Fibroblast of skin of scalp (primary cell): Measurements from ENCODE around the gene KAT6B.

Experiments
- DNase-seq: peaks from one replicate; pipeline ENCODE4 v3.0.0-alpha.2; 2013

The KAT6B gene

GRCh38 chr10:74824184-74824899 lies 2.1 kb upstream of the KAT6B start:
- no peak for DNase-seq

GRCh38 chr10:74824900-74825370 lies 1.5 kb upstream of the KAT6B start:
- DNase-seq, result peak; percentile 25

GRCh38 chr10:74825371-74826141 lies 844 bp upstream of the KAT6B start:
- DNase-seq, result no peak

GRCh38 chr10:74827045-74827441 lies 643 bp downstream of the KAT6B start:
- no peak for DNase-seq

GRCh38 chr10:74827694-74828093 lies 1.3 kb downstream of the KAT6B start:
- no peak for DNase-seq

- DNase-seq, result no peak
Measured at GRCh38 chr10:74828946-74829345, 2.5 kb downstream of the KAT6B start.

- DNase-seq, result no peak
Measured at GRCh38 chr10:74831518-74832120, 5.2 kb downstream of the KAT6B start.

GRCh38 chr10:74835963-74836362 lies 9.6 kb downstream of the KAT6B start:
- no peak for DNase-seq

- no peak for DNase-seq
Measured at GRCh38 chr10:74836877-74837276, 10.5 kb downstream of the KAT6B start.

- no peak for DNase-seq
Measured at GRCh38 chr10:74837743-74838142, 11.3 kb downstream of the KAT6B start.

- no peak for DNase-seq
Measured at GRCh38 chr10:74839708-74840107, 13.3 kb downstream of the KAT6B start.

GRCh38 chr10:74841265-74841973 lies 15.0 kb downstream of the KAT6B start:
- DNase-seq, result no peak

GRCh38 chr10:74842301-74842954 lies 16.0 kb downstream of the KAT6B start:
- no peak for DNase-seq

GRCh38 chr10:74846958-74847357 lies 20.6 kb downstream of the KAT6B start:
- no peak for DNase-seq

GRCh38 chr10:74851831-74852230 lies 25.4 kb downstream of the KAT6B start:
- no peak for DNase-seq

GRCh38 chr10:74852381-74852780 lies 26.0 kb downstream of the KAT6B start:
- DNase-seq, result no peak

GRCh38 chr10:74854610-74855009 lies 28.2 kb downstream of the KAT6B start:
- DNase-seq, result no peak

GRCh38 chr10:74855027-74855426 lies 28.6 kb downstream of the KAT6B start:
- no peak for DNase-seq

GRCh38 chr10:74855439-74855838 lies 29.0 kb downstream of the KAT6B start:
- no peak for DNase-seq

GRCh38 chr10:74856940-74857339 lies 30.5 kb downstream of the KAT6B start:
- no peak for DNase-seq

- no peak for DNase-seq
Measured at GRCh38 chr10:74857586-74857985, 31.2 kb downstream of the KAT6B start.

- DNase-seq, result no peak
Measured at GRCh38 chr10:74859546-74859945, 33.1 kb downstream of the KAT6B start.
